ENCODE results near the gene HMCES.

Gene HMCES

GRCh38 chr3:129323651-129324294, 45.1 kb downstream of the HMCES start:
- in situ Hi-C loops (cut with HindIII; ENCODE audit: low sequenced_read_pairs) = no loop called here
- TF ChIP-seq, protein P1, sequence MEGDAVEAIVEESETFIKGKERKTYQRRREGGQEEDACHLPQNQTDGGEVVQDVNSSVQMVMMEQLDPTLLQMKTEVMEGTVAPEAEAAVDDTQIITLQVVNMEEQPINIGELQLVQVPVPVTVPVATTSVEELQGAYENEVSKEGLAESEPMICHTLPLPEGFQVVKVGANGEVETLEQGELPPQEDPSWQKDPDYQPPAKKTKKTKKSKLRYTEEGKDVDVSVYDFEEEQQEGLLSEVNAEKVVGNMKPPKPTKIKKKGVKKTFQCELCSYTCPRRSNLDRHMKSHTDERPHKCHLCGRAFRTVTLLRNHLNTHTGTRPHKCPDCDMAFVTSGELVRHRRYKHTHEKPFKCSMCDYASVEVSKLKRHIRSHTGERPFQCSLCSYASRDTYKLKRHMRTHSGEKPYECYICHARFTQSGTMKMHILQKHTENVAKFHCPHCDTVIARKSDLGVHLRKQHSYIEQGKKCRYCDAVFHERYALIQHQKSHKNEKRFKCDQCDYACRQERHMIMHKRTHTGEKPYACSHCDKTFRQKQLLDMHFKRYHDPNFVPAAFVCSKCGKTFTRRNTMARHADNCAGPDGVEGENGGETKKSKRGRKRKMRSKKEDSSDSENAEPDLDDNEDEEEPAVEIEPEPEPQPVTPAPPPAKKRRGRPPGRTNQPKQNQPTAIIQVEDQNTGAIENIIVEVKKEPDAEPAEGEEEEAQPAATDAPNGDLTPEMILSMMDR (IDR thresholded peaks at IDR 0.05; ENCODE audit: low read depth, low read length) = no peak
- H3K4me3 ChIP-seq (ENCODE audit: low read depth, low read length) = no peak overlapping the region
- no peak for DNase-seq (ENCODE audit: low read depth, low spot score)

DNA sequence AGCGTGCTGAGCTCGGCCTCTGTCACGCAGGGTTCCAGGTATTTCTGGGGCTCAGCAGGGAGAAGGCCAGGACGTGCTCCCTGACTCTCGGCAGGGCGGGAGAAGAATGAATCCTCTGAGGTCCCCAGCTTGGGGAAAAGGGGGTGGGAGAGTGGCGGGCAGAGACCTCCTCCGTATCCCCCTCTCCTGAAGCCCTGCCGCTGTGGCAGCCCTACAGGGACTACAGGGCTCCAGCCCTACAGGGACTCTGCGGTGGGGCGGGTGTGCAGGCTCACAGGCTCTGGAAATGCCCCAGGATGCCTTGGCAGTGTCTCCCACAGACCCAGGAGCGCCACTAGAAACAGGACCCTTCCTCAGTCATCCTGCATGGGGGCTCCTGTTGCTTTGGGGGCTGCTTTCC, 46.2 kb downstream of the HMCES start:
- TF ChIP-seq, protein P1 (IDR thresholded peaks at IDR 0.05; ENCODE audit: low read depth, low read length) = no peak
- no peak for DNase-seq (ENCODE audit: low read depth, low spot score)
- no peak overlapping the region for H3K4me3 ChIP-seq (ENCODE audit: low read depth, low read length)
- in situ Hi-C loops (cut with HindIII; ENCODE audit: low sequenced_read_pairs) = no loop called here

DNA sequence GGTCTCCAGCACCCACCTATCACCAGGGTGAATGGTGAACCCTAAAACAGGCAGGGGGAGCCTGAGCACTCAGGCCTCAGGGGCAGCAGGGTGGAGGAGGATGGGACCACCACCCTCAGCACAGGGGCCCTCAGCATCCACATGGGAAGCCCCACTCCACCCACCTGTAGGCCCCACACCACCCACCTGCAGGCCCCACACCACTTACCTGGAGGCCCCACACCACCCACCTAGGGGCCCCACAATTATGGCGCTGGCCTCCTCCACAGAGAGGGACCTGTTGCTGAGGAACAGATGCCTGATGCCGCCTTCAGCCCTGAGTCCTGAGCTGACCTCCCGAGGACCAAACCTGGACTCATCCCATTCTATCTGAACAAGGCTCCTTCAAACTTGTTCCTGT, 46.7 kb downstream of the HMCES start:
- in situ Hi-C loops (cut with HindIII; ENCODE audit: low sequenced_read_pairs) = no loop called here
- TF ChIP-seq, protein P1 (IDR thresholded peaks at IDR 0.05; ENCODE audit: low read depth, low read length) = no peak
- DNase-seq (ENCODE audit: low read depth, low spot score) = no peak
- no peak overlapping the region for H3K4me3 ChIP-seq (ENCODE audit: low read depth, low read length)

DNA sequence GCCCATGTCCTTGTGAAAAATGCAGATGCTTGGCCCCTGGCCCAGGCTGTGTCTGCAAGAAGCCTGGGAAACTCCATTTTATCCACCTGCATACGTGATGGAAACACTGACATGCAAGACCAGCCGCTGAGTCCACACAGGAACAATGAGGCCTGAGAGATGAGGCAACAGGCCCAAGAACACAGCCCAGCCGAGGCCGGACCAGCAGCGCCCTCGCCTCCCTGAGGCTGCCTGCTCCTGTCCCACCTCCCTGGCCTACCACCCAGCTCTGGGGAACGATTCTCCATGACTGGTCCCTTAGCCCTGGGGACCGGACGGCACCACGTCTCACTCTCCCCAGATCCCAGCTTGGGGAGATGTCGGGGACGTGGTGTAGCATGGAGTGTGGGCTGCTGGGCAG, 47.5 kb downstream of the HMCES start:
- in situ Hi-C loops (cut with HindIII; ENCODE audit: low sequenced_read_pairs) = no loop called here
- DNase-seq (ENCODE audit: low read depth, low spot score) = no peak
- no peak overlapping the region for H3K4me3 ChIP-seq (ENCODE audit: low read depth, low read length)
- TF ChIP-seq, protein P1 (IDR thresholded peaks at IDR 0.05; ENCODE audit: low read depth, low read length) = no peak

GRCh38 chr3:129326595-129326994, 47.9 kb downstream of the HMCES start:
- TF ChIP-seq, protein P1 (IDR thresholded peaks at IDR 0.05; ENCODE audit: low read depth, low read length) = no peak
- in situ Hi-C loops (cut with HindIII; ENCODE audit: low sequenced_read_pairs) = no loop called here
- H3K4me3 ChIP-seq (ENCODE audit: low read depth, low read length) = no peak overlapping the region
- DNase-seq (ENCODE audit: low read depth, low spot score) = no peak

GRCh38 chr3:129327510-129327909, 48.8 kb downstream of the HMCES start:
- H3K4me3 ChIP-seq (ENCODE audit: low read depth, low read length) = no peak overlapping the region
- DNase-seq (ENCODE audit: low read depth, low spot score) = no peak
- in situ Hi-C loops (cut with HindIII; ENCODE audit: low sequenced_read_pairs) = no loop called here
- TF ChIP-seq, protein P1 (IDR thresholded peaks at IDR 0.05; ENCODE audit: low read depth, low read length) = no peak

Data from astrocyte of the spinal cord (primary cell).